GM12878 (cell line): Measurements from ENCODE around the gene FNDC3B. TPM values are rescaled to one million over a fixed set of nuclear protein-coding genes. Genes with fewer than 3 reads are reported as not detected.

Experiments
- ATAC-seq: fragments of 200-7000 bp; cut with Tn5 transposase; 3 replicates; pipeline ENCODE4 v1.9.1; 2020; ENCODE audit warnings: mild to moderate bottlenecking, moderate library complexity
- BruUV-seq: library from RNA; stranded (reverse); fragments of 400-500 nt; replicated peaks from 2 replicates; lab custom pipeline; 2021; lab: Mats Ljungman, UMichigan
- CTCF ChIA-PET: fragments of 300-600 bp; sonication (Branson Sonifier 250); formaldehyde crosslinking; extraction: SDS; loops from one replicate; lab custom pipeline; 2021; ENCODE audit warnings: inconsistent platforms; lab: Yijun Ruan, JAX
- POLR2A ChIA-PET: fragments of 350-600 bp; formaldehyde crosslinking; extraction: SDS; loops from one replicate; lab custom pipeline; 2021; ENCODE audit warnings: inconsistent platforms; lab: Charles Lee
- RAD21 ChIA-PET: fragments of 300-600 bp; sonication (Branson Sonifier 250); formaldehyde crosslinking; loops from one replicate; lab custom pipeline; 2023; ENCODE audit warnings: antibody characterized with exemption; ENCODE audit not compliant: unreplicated experiment; lab: Charles Lee
- SMC1A ChIA-PET: fragments of 300-600 bp; sonication (Branson Sonifier 250); formaldehyde crosslinking; loops from one replicate; lab custom pipeline; 2023; ENCODE audit not compliant: unreplicated experiment, uncharacterized antibody; lab: Charles Lee
- DNase-seq: peaks from one replicate; pipeline ENCODE4 v3.0.0-alpha.2; 2011; ENCODE audit warnings: low read depth, low spot score
- FAIRE-seq: peaks from 3 replicates; lab custom pipeline; 2011; peaks lifted over from hg19 to GRCh38; lab: Jason Lieb, UNC
- H2AFZ ChIP-seq: 2 replicates; pipeline ENCODE4 v1.6.0; 2011; ENCODE audit warnings: low read depth, low read length, control low read depth; ENCODE audit not compliant: control insufficient read depth
- H3K27ac ChIP-seq: 2 replicates; pipeline ENCODE4 v1.5.1; 2011; ENCODE audit warnings: control low read depth; ENCODE audit not compliant: control insufficient read depth, insufficient read depth
- H3K27me3 ChIP-seq, 2 experiments: replicated peaks in 1 of 2; 2 replicates each; pipeline versions ENCODE4 v1.6.0 to v1.6.1; 2011; ENCODE audit warnings: low read length in 1 of 2; ENCODE audit not compliant: control insufficient read depth in 2 of 2, insufficient read depth in 2 of 2
- H3K36me3 ChIP-seq, 2 experiments: 2 replicates each; pipeline ENCODE4 v1.5.1; 2011; ENCODE audit warnings: low read length in 1 of 2; ENCODE audit not compliant: control insufficient read depth in 2 of 2, insufficient read depth in 2 of 2
- H3K4me1 ChIP-seq: 2 replicates; pipeline ENCODE4 v1.6.1; 2011; ENCODE audit warnings: mild to moderate bottlenecking, low read length, moderate library complexity, mixed read lengths; ENCODE audit not compliant: control insufficient read depth, insufficient read depth
- H3K4me2 ChIP-seq: 2 replicates; pipeline ENCODE4 v1.6.0; 2011; ENCODE audit warnings: control low read depth; ENCODE audit not compliant: control insufficient read depth, insufficient read depth
- H3K4me3 ChIP-seq: fragments of 200-600 bp; sonication (generic); 2 replicates; pipeline ENCODE4 v1.5.1; 2016
- H3K79me2 ChIP-seq: 2 replicates; pipeline ENCODE4 v1.6.0; 2011; ENCODE audit warnings: low read length; ENCODE audit not compliant: control insufficient read depth, insufficient read depth
- H3K9ac ChIP-seq: 2 replicates; pipeline ENCODE4 v1.8.0; 2011; ENCODE audit warnings: low read length, control low read depth, mixed read lengths; ENCODE audit not compliant: control insufficient read depth, insufficient read depth
- H3K9me3 ChIP-seq: replicated peaks from 3 replicates; pipeline ENCODE4 v1.5.1; 2011; ENCODE audit warnings: mild to moderate bottlenecking, low read length; ENCODE audit not compliant: control insufficient read depth, insufficient read depth
- H4K20me1 ChIP-seq: 2 replicates; pipeline ENCODE4 v1.6.0; 2011; ENCODE audit not compliant: control insufficient read depth, insufficient read depth
- CBFB ChIP-seq: IDR thresholded peaks from 2 replicates; pipeline ENCODE4 v1.6.1; 2016; ENCODE audit warnings: antibody characterized with exemption, low read depth
- CHD4 ChIP-seq: fragments of 200-600 bp; sonication (generic); IDR thresholded peaks from 2 replicates; pipeline ENCODE4 v1.6.1; 2016; ENCODE audit warnings: mild to moderate bottlenecking
- E2F4 ChIP-seq: IDR thresholded peaks from 2 replicates; pipeline ENCODE4 v1.6.1; 2012; ENCODE audit warnings: low read depth, low read length, improper control_type of control experiment
- FOS ChIP-seq: IDR thresholded peaks from 3 replicates; pipeline ENCODE4 v1.6.1; 2011; ENCODE audit warnings: borderline replicate concordance; ENCODE audit not compliant: insufficient read length; ENCODE audit errors: extremely low read depth
- JUND ChIP-seq: IDR thresholded peaks from 2 replicates; pipeline ENCODE4 v1.6.1; 2012; ENCODE audit warnings: low read depth, mild to moderate bottlenecking, low read length, improper control_type of control experiment, moderate library complexity
- NFIC ChIP-seq: IDR thresholded peaks from 2 replicates; pipeline ENCODE4 v1.6.1; 2012; ENCODE audit warnings: low read depth, mild to moderate bottlenecking, inconsistent platforms, low read length, moderate library complexity
- NR2C1 ChIP-seq: fragments of 450-650 bp; IDR thresholded peaks from 2 replicates; pipeline ENCODE4 v1.6.1; 2017; ENCODE audit warnings: antibody characterized with exemption, mild to moderate bottlenecking, moderate library complexity
- NRF1 ChIP-seq: conservative IDR thresholded peaks from 2 replicates; pipeline ENCODE4 v1.6.1; 2011; ENCODE audit warnings: mild to moderate bottlenecking, low read depth, low read length, improper control_type of control experiment
- PAX8 ChIP-seq: fragments of 450-650 bp; IDR thresholded peaks from 2 replicates; pipeline ENCODE4 v1.6.1; 2017; ENCODE audit warnings: mild to moderate bottlenecking, moderate library complexity
- PBX3 ChIP-seq: IDR thresholded peaks from 2 replicates; pipeline ENCODE4 v1.6.1; 2011; ENCODE audit warnings: mild to moderate bottlenecking, low read depth, low read length, moderate library complexity; ENCODE audit not compliant: insufficient replicate concordance
- PML ChIP-seq: IDR thresholded peaks from 2 replicates; pipeline ENCODE4 v1.6.1; 2012; ENCODE audit warnings: low read length, inconsistent platforms
- RAD51 ChIP-seq: fragments of 450-650 bp; IDR thresholded peaks from 2 replicates; pipeline ENCODE4 v1.6.1; 2016; ENCODE audit warnings: moderate library complexity, mild to moderate bottlenecking, inconsistent platforms
- RUNX3 ChIP-seq: IDR thresholded peaks from 2 replicates; pipeline ENCODE4 v1.6.1; 2012; ENCODE audit warnings: low read length, inconsistent platforms
- SMAD5 ChIP-seq: IDR thresholded peaks from 2 replicates; pipeline ENCODE4 v1.6.1; 2016; ENCODE audit warnings: antibody characterized with exemption, low read depth
- SMC3 ChIP-seq: IDR thresholded peaks from 2 replicates; pipeline ENCODE4 v1.6.1; 2011; ENCODE audit warnings: low read length, improper control_type of control experiment, borderline replicate concordance
- SRF ChIP-seq, 2 experiments: IDR thresholded peaks; 2 replicates each; pipeline ENCODE4 v1.6.1; 2011; ENCODE audit warnings: low read depth in 2 of 2, low read length in 2 of 2, mild to moderate bottlenecking in 1 of 2, moderate library complexity in 1 of 2
- ZNF592 ChIP-seq: fragments of 450-650 bp; IDR thresholded peaks from 2 replicates; pipeline ENCODE4 v1.6.1; 2017; ENCODE audit warnings: mild to moderate bottlenecking, moderate library complexity
- WGBS: methylation state at CpG from one replicate; pipeline ENCODE4 v1.1.6; 2016; ENCODE audit warnings: low lambda C conversion rate; ENCODE audit not compliant: insufficient replicate concordance, insufficient coverage; ENCODE audit errors: missing lambda C conversion rate; 5-methylcytosine and 5-hydroxymethylcytosine counted together
- in situ Hi-C: fragments of 300-500 bp; cut with MboI; formaldehyde crosslinking; loops from 9 replicates; pipeline ENCODE4 v1.14.3; 2018; ENCODE audit warnings: mixed read lengths
- intact Hi-C: fragments of 100-400 bp; cut with micrococcal nuclease; formaldehyde crosslinking; loops from one replicate; pipeline ENCODE4 v1.14.2; 2022; ENCODE audit not compliant: unreplicated experiment
- polyA plus RNA-seq, 11 experiments: library from polyadenylated mRNA; depleted of rRNA in 4 of 11; unstranded in 6 of 11; stranded (reverse) in 5 of 11; fragments of >200 nt; fragmentation: Nextera tagmentation in 4 of 11; fragmentation: Illumina TruSeq in 1 of 11; extraction: Ambion mirVana in 4 of 11; extraction: Trizol in 1 of 11; gene quantifications; 1 replicate in 1 of 11; 2 replicates in 10 of 11; pipeline versions ENCODE4 v1.2.1 to v1.2.3, GENCODE V29; 2011 to 2016; ENCODE audit warnings: inconsistent platforms in 2 of 11, missing spikeins in 2 of 11, low read depth in 1 of 11
- total RNA-seq, 4 experiments: library from RNA; depleted of rRNA in 3 of 4; stranded (reverse); fragments of >200 nt in 3 of 4; fragmentation: Illumina TruSeq in 1 of 4; extraction: Trizol in 1 of 4; gene quantifications; 2 replicates each; pipeline versions ENCODE4 v1.2.1 to v1.2.3, GENCODE V29; 2013 to 2021

FNDC3B gene
- total and polyA plus RNA-seq, 10 of the 15 experiments (the other 5 are each of a cell fraction or from before 2014, with no cell fraction given): 7.9 to 35.0 (median 18.5) TPM

- TF ChIP-seq PBX3 (no peak), RAD51 (no peak), RUNX3 (no peak), CHD4 (no peak), SMC3 (no peak), JUND (no peak)
Observed at GRCh38 chr3:172281884-172282283, 242.5 kb downstream of the FNDC3B start (continued).

GRCh38 chr3:172282850-172283249, 243.5 kb downstream of the FNDC3B start:
- no peak for FAIRE-seq
- CTCF ChIA-PET: no interaction called here
- BruUV-seq: no TSS peak

More at GRCh38 chr3:172282850-172283249, 243.5 kb downstream of the FNDC3B start:
- ChIA-PET SMC1A (no interaction called here), POLR2A (no interaction called here), RAD21 (no interaction called here)
- Histone ChIP-seq H2AFZ (no peak overlapping the region), H3K79me2 (no peaks in the 10 kb centered on the region), H3K27ac (no peak overlapping the region), H3K27me3 (no peaks in the 10 kb centered on the region), H3K9me3 (no peaks in the 10 kb centered on the region), H3K4me3 (no peak overlapping the region), H3K9ac (no peak overlapping the region), H3K4me1 (no peaks in the 10 kb centered on the region), H3K4me2 (no peak overlapping the region), H3K36me3 (peaks cover 6 to 12% of the 10 kb centered on the region in 2 experiments; a peak in 3 of 4 replicates), H4K20me1 (no peaks in the 10 kb centered on the region)
- no peak for DNase-seq
- in situ Hi-C loops: no loop called here
- intact Hi-C loops: no loop called here
- 73% methylated on average over 3 of the region's 3 CpGs for WGBS
- TF ChIP-seq FOS (no peak), SMAD5 (no peak), CBFB (no peak), PML (no peak), E2F4 (no peak), SRF (IDR thresholded peaks at IDR 0.05; ENCODE audit: low read depth in 2 of 2, low read length in 2 of 2) (no peak), NFIC (no peak), NR2C1 (no peak), ZNF592 (no peak), PAX8 (no peak), NRF1 (no peak)
- no peak for ATAC-seq
